ENCODE results near the gene PPP1R12C.

GRCh38 chr19:55091126-55091910 is 26.1 kb downstream of the PPP1R12C start:
- TF ChIP-seq CTCF (IDR thresholded peaks at IDR 0.05; ENCODE audit: low read length) (no peak), EZH2 (IDR thresholded peaks at IDR 0.05; ENCODE audit: borderline replicate concordance, low read length) (no peak)

Measured in OCI-LY1 (cell line).